Keratinocyte (primary cell): ENCODE measurements around the gene AP5Z1.

Experiments used
- EZH2 ChIP-seq: IDR thresholded peaks from one replicate; pipeline ENCODE4 v1.6.1; 2012; ENCODE audit warnings: inconsistent platforms, mild to moderate bottlenecking, low read length, moderate library complexity
- TF ChIP-seq, protein P1 (sequence below), 3 experiments: IDR thresholded peaks in 1 of 3; conservative IDR thresholded peaks in 1 of 3; optimal IDR thresholded peaks in 1 of 3; 2 replicates in 2 of 3; 3 replicates in 1 of 3; pipeline versions ENCODE3 to v1.5.1; 2011; ENCODE audit warnings: low read length in 3 of 3, mild to moderate bottlenecking in 3 of 3, moderate library complexity in 2 of 3, control low read depth in 1 of 3, inconsistent platforms in 1 of 3; ENCODE audit not compliant: insufficient read depth in 2 of 3; ENCODE audit errors: extremely low read depth in 1 of 3

DNA sequence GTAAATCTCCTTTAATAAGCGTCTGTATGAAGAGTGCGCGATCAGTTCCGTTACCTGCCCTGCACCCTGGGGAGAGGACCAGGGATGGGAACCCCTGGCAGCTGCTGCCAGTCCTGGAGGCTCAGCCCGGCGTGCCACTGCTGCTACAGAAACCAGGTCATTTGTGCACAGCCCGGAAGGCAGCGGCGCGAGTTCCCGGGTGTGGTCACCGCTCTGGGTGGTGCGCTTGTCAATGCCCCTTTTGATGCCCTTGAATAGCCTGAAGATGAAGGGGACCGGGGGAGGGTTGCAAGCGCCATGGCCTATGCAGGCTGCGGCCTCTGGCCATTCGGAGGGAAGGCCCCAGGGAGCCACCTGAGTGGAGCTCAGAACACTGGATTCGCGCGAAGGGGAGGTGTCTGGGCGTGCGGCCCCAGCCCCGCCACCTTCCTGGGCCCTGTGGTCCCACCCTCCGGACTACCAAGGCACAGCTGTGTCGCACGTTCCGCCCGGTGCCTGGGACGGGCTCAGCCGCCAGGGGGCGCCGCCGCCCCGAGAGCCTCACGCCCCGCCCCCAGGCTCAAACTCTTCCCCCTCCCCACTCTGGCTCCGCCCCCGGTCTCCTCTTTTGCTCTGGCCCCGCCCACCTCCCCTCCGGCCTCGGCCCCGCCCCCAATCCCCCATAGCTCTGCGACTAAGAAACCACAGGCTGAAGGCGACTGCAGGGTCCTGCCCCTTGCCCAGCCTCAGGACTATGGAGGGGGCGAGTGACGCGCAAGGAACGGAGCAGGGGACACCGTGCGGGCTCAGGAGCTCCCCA is 16.5 kb downstream of the AP5Z1 start:
- TF ChIP-seq, protein P1, sequence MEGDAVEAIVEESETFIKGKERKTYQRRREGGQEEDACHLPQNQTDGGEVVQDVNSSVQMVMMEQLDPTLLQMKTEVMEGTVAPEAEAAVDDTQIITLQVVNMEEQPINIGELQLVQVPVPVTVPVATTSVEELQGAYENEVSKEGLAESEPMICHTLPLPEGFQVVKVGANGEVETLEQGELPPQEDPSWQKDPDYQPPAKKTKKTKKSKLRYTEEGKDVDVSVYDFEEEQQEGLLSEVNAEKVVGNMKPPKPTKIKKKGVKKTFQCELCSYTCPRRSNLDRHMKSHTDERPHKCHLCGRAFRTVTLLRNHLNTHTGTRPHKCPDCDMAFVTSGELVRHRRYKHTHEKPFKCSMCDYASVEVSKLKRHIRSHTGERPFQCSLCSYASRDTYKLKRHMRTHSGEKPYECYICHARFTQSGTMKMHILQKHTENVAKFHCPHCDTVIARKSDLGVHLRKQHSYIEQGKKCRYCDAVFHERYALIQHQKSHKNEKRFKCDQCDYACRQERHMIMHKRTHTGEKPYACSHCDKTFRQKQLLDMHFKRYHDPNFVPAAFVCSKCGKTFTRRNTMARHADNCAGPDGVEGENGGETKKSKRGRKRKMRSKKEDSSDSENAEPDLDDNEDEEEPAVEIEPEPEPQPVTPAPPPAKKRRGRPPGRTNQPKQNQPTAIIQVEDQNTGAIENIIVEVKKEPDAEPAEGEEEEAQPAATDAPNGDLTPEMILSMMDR (optimal IDR thresholded peaks at IDR 0.05 in 1 of 3, IDR thresholded peaks at IDR 0.05 in 1 of 3, conservative IDR thresholded peaks at IDR 0.05 in 1 of 3; ENCODE audit: extremely low read depth in 1 of 3, insufficient read depth in 2 of 3, low read length in 3 of 3): peak in 2 of 3 experiments; percentile 55 to 64
- TF ChIP-seq EZH2: no peak
